Mesenchymal stem cell (in vitro differentiated cells and primary cell): Measurements from ENCODE around the gene RRBP1.
A peak's percentile ranks its signal among the peaks of the same experiment; 100 is the strongest.

Experiments
- DNase-seq: peaks from one replicate; pipeline ENCODE4 v3.0.0-alpha.2; 2013
- H2AFZ ChIP-seq: one replicate; pipeline ENCODE4 v1.6.1; 2013; ENCODE audit warnings: low read depth, mild to moderate bottlenecking, control low read depth, inconsistent platforms, low read length, moderate library complexity
- H2AK5ac ChIP-seq: 2 replicates; pipeline ENCODE4 v1.6.1; 2013; ENCODE audit warnings: low read length, moderate library complexity, mild to moderate bottlenecking, inconsistent platforms; ENCODE audit not compliant: severe bottlenecking
- H2BK120ac ChIP-seq: one replicate; pipeline ENCODE4 v1.6.1; 2013; ENCODE audit warnings: low read depth, mild to moderate bottlenecking, inconsistent platforms, low read length, moderate library complexity
- H2BK12ac ChIP-seq, 2 experiments: one replicate each; pipeline ENCODE4 v1.6.1; 2013; ENCODE audit warnings: inconsistent platforms in 2 of 2, low read length in 2 of 2, mild to moderate bottlenecking in 2 of 2, moderate library complexity in 2 of 2, control low read depth in 1 of 2
- H2BK15ac ChIP-seq: one replicate; pipeline ENCODE4 v1.6.1; 2013; ENCODE audit warnings: mild to moderate bottlenecking, low read depth, inconsistent platforms; ENCODE audit not compliant: poor library complexity, severe bottlenecking
- H2BK5ac ChIP-seq: 2 replicates; pipeline ENCODE4 v1.6.1; 2013; ENCODE audit warnings: low read depth, mild to moderate bottlenecking, low read length, control low read depth, inconsistent platforms; ENCODE audit not compliant: poor library complexity, severe bottlenecking
- H3K14ac ChIP-seq, 2 experiments: one replicate each; pipeline ENCODE4 v1.6.1; 2013; ENCODE audit warnings: inconsistent platforms in 2 of 2, low read length in 2 of 2, control low read depth in 1 of 2, mild to moderate bottlenecking in 1 of 2, moderate library complexity in 1 of 2
- H3K18ac ChIP-seq, 2 experiments: one replicate each; pipeline ENCODE4 v1.6.1; 2013; ENCODE audit warnings: inconsistent platforms in 2 of 2, low read length in 2 of 2, control low read depth in 1 of 2, low read depth in 1 of 2, mild to moderate bottlenecking in 1 of 2
- H3K23ac ChIP-seq, 2 experiments: one replicate each; pipeline ENCODE4 v1.6.1; 2013; ENCODE audit warnings: inconsistent platforms in 2 of 2, low read length in 2 of 2, mild to moderate bottlenecking in 2 of 2, moderate library complexity in 2 of 2, control low read depth in 1 of 2
- H3K27ac ChIP-seq: 2 replicates; pipeline ENCODE4 v1.5.1; 2013; ENCODE audit warnings: mild to moderate bottlenecking, moderate library complexity, low read length, control low read depth, inconsistent platforms; ENCODE audit not compliant: poor library complexity, severe bottlenecking
- H3K27me3 ChIP-seq, 2 experiments: 2 replicates each; pipeline versions ENCODE4 v1.6.1 to v1.7.0; 2013; ENCODE audit warnings: low read length in 2 of 2, mild to moderate bottlenecking in 2 of 2, moderate library complexity in 2 of 2, control low read depth in 1 of 2, inconsistent platforms in 1 of 2; ENCODE audit not compliant: control insufficient read depth in 1 of 2, insufficient read depth in 1 of 2
- H3K36me3 ChIP-seq, 2 experiments: 2 replicates each; pipeline versions ENCODE4 v1.6.1 to v1.7.0; 2013; ENCODE audit warnings: low read length in 2 of 2, control low read depth in 1 of 2, inconsistent platforms in 1 of 2, low read depth in 1 of 2, mild to moderate bottlenecking in 1 of 2; ENCODE audit not compliant: insufficient read depth in 2 of 2, control insufficient read depth in 1 of 2
- H3K4ac ChIP-seq, 2 experiments: one replicate each; pipeline ENCODE4 v1.6.1; 2013; ENCODE audit warnings: inconsistent platforms in 2 of 2, low read length in 2 of 2, mild to moderate bottlenecking in 2 of 2, moderate library complexity in 2 of 2, control low read depth in 1 of 2, low read depth in 1 of 2
- H3K4me1 ChIP-seq: 2 replicates; pipeline ENCODE4 v1.6.1; 2013; ENCODE audit warnings: low read depth, low read length, control low read depth; ENCODE audit not compliant: control insufficient read depth, insufficient read depth
- H3K4me2 ChIP-seq: 2 replicates; pipeline ENCODE4 v1.6.1; 2013; ENCODE audit warnings: low read length, mild to moderate bottlenecking, inconsistent platforms; ENCODE audit not compliant: poor library complexity, severe bottlenecking
- H3K4me3 ChIP-seq, 2 experiments: 2 replicates each; pipeline versions ENCODE4 v1.5.1 to v1.7.0; 2013; ENCODE audit warnings: low read length in 2 of 2, mild to moderate bottlenecking in 2 of 2, control low read depth in 1 of 2, low read depth in 1 of 2; ENCODE audit not compliant: insufficient read depth in 1 of 2
- H3K79me1 ChIP-seq: replicated peaks from 2 replicates; pipeline ENCODE4 v1.6.1; 2013; ENCODE audit warnings: mild to moderate bottlenecking, control low read depth, low read length, inconsistent platforms; ENCODE audit not compliant: poor library complexity, severe bottlenecking
- H3K9ac ChIP-seq: 2 replicates; pipeline ENCODE4 v1.7.0; 2013; ENCODE audit warnings: mild to moderate bottlenecking, low read length, moderate library complexity
- H3K9me3 ChIP-seq: 2 replicates; pipeline ENCODE4 v1.7.0; 2013; ENCODE audit warnings: mild to moderate bottlenecking, low read length; ENCODE audit not compliant: control insufficient read depth
- H4K8ac ChIP-seq: one replicate; pipeline ENCODE4 v1.6.1; 2013; ENCODE audit warnings: inconsistent platforms, mild to moderate bottlenecking, low read length, moderate library complexity
- H4K91ac ChIP-seq: one replicate; pipeline ENCODE4 v1.6.1; 2013; ENCODE audit warnings: mild to moderate bottlenecking, low read length, inconsistent platforms
- WGBS: methylation state at CpG from one replicate; pipeline ENCODE4 v1.1.7; 2013; ENCODE audit warnings: mixed read lengths; 5-methylcytosine and 5-hydroxymethylcytosine counted together

The RRBP1 gene

DNA sequence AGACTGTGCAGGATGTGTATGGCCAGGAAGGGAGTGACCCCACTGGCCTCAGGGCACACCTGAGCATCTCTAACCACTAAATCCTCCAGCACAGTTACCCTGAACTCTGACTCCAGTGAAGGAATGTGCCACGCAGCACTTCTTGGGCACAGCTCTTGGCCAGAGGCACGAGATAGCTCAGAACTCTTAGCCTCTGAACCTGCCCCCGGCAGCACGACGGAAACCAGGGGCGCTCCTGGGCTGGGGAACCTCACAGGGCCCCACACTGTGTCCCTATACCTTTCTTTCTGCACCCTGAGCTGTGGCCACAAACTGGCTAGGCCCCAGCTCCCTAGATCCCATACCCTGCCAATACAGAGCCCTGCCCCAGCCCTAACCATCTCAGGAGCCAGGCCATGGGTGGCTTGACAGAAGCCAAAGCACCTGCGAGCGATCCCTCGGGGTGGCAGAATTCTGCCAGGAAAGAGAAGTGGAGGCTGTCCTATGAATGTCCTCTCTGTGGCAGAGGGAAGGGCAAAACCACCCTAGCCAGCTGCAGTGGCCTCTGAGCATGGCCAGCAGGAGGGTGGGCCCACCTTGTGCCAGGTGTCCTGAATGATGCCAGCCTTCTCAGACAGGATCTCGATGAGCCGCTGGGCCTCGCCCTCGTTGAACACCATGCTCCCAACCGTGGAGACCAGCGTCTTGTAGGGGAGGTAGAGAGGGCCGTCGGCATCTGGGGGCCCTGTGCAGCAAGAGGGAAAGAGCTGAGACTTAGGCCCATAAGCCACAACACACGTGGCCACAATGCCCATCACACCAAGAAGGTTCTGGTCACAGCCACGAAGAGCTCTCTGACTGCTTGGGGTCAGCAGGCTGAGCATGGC lies 39.4 kb downstream of the RRBP1 start:
- Histone ChIP-seq H4K8ac (peak overlapping the region; percentile 20), H3K4me3 (no peak overlapping the region), H4K91ac (no peak overlapping the region), H2BK120ac (no peak overlapping the region), H3K9me3 (no peaks in the 10 kb centered on the region), H3K23ac (no peak overlapping the region), H3K18ac (no peak overlapping the region), H3K4me2 (no peak overlapping the region), H2AFZ (no peak overlapping the region), H2BK15ac (no peak overlapping the region), H3K27me3 (no peaks in the 10 kb centered on the region), H3K79me1 (peaks cover 38% of the 10 kb centered on the region), H3K14ac (no peak overlapping the region), H2BK12ac (no peak overlapping the region), H2BK5ac (no peak overlapping the region), H2AK5ac (no peak overlapping the region), H3K36me3 (peaks cover 53 to 81% of the 10 kb centered on the region in 2 experiments), H3K27ac (no peak overlapping the region), H3K4ac (no peak overlapping the region), H3K9ac (no peak overlapping the region), H3K4me1 (peaks cover 24% of the 10 kb centered on the region)
- 93% methylated on average over 19 of the region's 19 CpGs for WGBS
- DNase-seq, result no peak

DNA sequence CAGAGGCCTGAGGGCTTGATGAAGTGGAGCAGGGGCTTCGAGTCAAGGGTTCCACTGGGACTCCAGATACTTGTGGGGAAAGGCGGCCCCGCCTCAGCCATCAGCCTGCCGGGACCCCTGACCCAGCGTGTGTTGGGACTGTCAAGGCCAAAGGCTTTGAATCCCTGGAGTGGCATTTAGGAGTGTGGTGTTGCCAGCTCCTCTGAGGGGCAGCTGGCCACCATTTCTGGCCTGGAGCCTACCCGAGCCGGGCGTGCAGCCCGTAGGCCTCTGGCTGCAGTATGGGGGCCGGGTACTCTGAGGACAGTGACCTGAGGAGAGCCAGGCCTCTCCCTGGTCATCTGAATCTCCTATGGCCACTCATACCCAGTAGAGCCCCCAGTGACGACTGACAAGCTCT lies 40.0 kb downstream of the RRBP1 start:
- H3K4me1 ChIP-seq, result peaks cover 26% of the 10 kb centered on the region
- no peak overlapping the region for H3K9ac ChIP-seq
- no peak overlapping the region for H3K18ac ChIP-seq
- H4K91ac ChIP-seq, result no peak overlapping the region
- H2AFZ ChIP-seq, result no peak overlapping the region
- DNase-seq, result no peak
- no peak overlapping the region for H3K4ac ChIP-seq
- no peak overlapping the region for H2BK15ac ChIP-seq
- H3K4me2 ChIP-seq, result no peak overlapping the region
- H2BK5ac ChIP-seq, result no peak overlapping the region
- H2BK120ac ChIP-seq, result no peak overlapping the region
- H4K8ac ChIP-seq, result no peak overlapping the region
- no peak overlapping the region for H2AK5ac ChIP-seq
- no peak overlapping the region for H3K27ac ChIP-seq
- no peaks in the 10 kb centered on the region for H3K9me3 ChIP-seq
- 93% methylated on average over 11 of the region's 11 CpGs for WGBS
- H3K36me3 ChIP-seq, result peaks cover 58 to 81% of the 10 kb centered on the region in 2 experiments
- H3K14ac ChIP-seq, result no peak overlapping the region
- peaks cover 43% of the 10 kb centered on the region for H3K79me1 ChIP-seq
- H2BK12ac ChIP-seq, result no peak overlapping the region
- H3K4me3 ChIP-seq, result no peak overlapping the region
- no peak overlapping the region for H3K23ac ChIP-seq
- H3K27me3 ChIP-seq, result no peaks in the 10 kb centered on the region

DNA sequence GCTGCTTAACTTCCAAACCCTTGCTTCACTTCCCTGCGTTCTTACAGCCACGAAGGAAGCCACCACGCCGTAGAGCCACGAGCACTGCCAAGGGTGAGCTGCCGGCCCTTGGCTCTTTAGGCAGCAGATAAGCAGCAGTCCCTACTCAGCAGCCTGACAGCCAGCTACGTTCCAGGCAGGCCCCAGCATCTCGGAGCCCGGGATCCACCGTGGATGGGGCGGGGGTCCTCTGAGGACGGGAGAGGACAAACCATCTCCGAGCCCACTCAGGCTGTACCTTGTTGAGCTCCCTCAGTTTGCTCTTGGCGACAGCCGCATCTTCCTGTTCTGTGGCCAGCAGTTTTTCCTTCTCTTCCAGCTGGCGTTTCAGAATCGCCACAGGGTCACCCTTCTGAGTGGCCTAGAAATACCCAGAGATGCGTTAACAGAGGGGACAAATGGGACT lies 40.5 kb downstream of the RRBP1 start:
- no peak overlapping the region for H3K9ac ChIP-seq
- no peak for DNase-seq
- H3K4ac ChIP-seq, result no peak overlapping the region
- peaks cover 62 to 81% of the 10 kb centered on the region in 2 experiments for H3K36me3 ChIP-seq
- H3K14ac ChIP-seq, result no peak overlapping the region
- no peak overlapping the region for H3K23ac ChIP-seq
- no peak overlapping the region for H4K8ac ChIP-seq
- H3K79me1 ChIP-seq, result peaks cover 47% of the 10 kb centered on the region
- no peak overlapping the region for H3K4me3 ChIP-seq
- H3K4me1 ChIP-seq, result peaks cover 28% of the 10 kb centered on the region
- no peaks in the 10 kb centered on the region for H3K27me3 ChIP-seq
- H3K18ac ChIP-seq, result no peak overlapping the region
- H4K91ac ChIP-seq, result no peak overlapping the region
- H2BK5ac ChIP-seq, result no peak overlapping the region
- H2AFZ ChIP-seq, result no peak overlapping the region
- no peak overlapping the region for H2BK120ac ChIP-seq
- no peak overlapping the region for H2BK15ac ChIP-seq
- 95% methylated on average over 18 of the region's 18 CpGs for WGBS
- H3K4me2 ChIP-seq, result no peak overlapping the region
- H2AK5ac ChIP-seq, result no peak overlapping the region
- H3K27ac ChIP-seq, result no peak overlapping the region
- no peak overlapping the region for H2BK12ac ChIP-seq
- H3K9me3 ChIP-seq, result no peaks in the 10 kb centered on the region

DNA sequence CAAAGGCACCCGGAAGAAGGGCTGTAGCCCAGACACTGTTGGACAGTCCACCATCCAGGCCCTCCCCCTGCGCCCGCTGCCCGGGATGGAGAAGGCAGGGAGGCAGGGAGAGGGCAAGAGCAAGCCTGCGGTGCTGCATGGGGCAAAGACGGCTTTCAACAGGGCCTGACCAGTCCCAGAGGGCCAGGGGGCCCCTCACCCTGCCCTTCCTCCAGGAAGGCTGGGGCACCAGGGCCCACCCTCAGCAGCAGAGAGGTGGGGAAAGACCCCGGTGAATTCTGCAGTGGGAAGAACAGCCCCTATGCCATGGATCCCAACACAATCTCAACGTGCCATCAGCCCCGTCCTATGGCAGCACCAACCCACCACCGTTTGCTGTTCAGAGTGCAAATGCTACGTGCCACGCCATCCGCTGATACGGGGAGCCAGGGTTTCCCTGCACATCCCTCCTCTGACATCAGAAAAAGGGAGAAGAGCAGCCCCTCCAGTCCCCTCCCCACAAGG lies 41.1 kb downstream of the RRBP1 start:
- 98% methylated on average over 14 of the region's 14 CpGs for WGBS

More for the DNA sequence above, 41.1 kb downstream of the RRBP1 start:
- Histone ChIP-seq H4K91ac (no peak overlapping the region), H3K9ac (no peak overlapping the region), H4K8ac (no peak overlapping the region), H3K36me3 (peaks cover 68 to 81% of the 10 kb centered on the region in 2 experiments), H3K4me1 (peaks cover 28% of the 10 kb centered on the region), H3K18ac (no peak overlapping the region), H3K4me2 (no peak overlapping the region), H2BK15ac (no peak overlapping the region), H2BK5ac (no peak overlapping the region), H3K79me1 (peaks cover 47% of the 10 kb centered on the region), H3K23ac (no peak overlapping the region), H3K4ac (no peak overlapping the region), H2BK12ac (no peak overlapping the region), H3K27ac (no peak overlapping the region), H2AFZ (no peak overlapping the region), H3K4me3 (no peak overlapping the region), H3K27me3 (no peaks in the 10 kb centered on the region), H3K14ac (no peak overlapping the region), H2AK5ac (no peak overlapping the region), H2BK120ac (no peak overlapping the region), H3K9me3 (no peaks in the 10 kb centered on the region)
- DNase-seq, result no peak
